ENCODE data around the gene RNF212B.

- TF ChIP-seq EZH2 (IDR thresholded peaks at IDR 0.05; ENCODE audit: borderline replicate concordance, insufficient read depth, low read length, poor library complexity, severe bottlenecking) (no peak), CTCF (IDR thresholded peaks at IDR 0.05; ENCODE audit: poor library complexity, severe bottlenecking) (no peak)
Measured at GRCh38 chr14:23249824-23250223, 12.1 kb downstream of the RNF212B start.
